NCI-H146 (cell line): ENCODE measurements around the gene CRCP.

Source experiments
- DNase-seq: peaks from one replicate; lab custom pipeline; 2025; lab: John Stamatoyannopoulos, UW

CRCP gene

DNA sequence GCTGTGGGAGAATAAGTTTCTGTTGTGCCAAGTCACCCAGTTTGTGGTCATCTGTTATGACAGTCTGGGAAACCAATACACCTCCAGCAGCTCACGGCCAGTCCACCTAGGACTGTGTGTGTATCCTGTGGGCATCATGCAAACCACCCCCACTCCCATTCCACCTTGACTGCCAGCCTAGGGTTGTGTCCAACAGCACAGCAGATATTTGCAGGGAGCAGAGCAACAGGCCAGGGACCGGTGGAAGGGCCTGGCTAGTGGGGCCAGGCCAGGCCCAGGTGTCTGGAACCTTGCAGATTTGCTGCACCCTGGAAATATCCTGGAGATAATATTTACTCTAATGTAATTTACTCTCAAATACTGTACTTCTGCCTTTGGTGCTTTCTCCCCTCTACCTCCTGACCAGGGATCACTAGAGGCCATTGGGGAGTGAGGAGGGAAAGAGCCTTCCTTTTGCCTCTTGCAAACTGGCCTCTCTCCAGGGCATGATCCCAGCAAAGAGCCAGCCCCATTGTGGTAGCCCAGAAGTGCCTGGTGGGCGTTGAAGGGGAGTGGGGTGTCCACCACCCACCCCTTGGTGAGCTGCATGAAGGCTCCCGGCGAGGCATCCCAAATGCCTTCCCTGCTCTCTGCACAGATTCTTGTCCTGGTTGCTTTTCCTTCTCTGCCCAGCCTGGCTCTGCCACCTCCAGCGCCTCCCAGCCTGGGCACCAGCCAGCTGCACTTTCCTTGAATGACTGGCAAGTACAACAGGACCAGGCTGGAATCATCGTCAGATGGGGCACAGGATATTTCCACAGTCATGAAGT lies 75.3 kb downstream of the CRCP start:
- DNase-seq = no peak

DNA sequence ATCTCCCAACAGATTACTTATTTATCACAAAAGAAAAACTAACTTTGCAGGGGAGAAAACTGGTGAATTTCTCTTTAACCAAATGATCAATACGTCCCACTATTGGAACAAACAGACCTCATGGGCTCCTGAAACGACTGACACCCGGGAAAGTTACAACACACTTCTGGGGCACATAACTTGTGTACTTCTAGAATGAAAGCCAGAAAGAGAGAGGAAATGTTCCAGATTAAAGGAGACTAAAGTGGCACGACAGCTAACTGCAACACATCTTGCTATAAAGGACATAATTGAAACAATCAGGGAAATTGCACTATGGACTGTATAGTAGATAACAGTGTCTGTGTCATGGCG lies 75.8 kb downstream of the CRCP start:
- DNase-seq = no peak

DNA sequence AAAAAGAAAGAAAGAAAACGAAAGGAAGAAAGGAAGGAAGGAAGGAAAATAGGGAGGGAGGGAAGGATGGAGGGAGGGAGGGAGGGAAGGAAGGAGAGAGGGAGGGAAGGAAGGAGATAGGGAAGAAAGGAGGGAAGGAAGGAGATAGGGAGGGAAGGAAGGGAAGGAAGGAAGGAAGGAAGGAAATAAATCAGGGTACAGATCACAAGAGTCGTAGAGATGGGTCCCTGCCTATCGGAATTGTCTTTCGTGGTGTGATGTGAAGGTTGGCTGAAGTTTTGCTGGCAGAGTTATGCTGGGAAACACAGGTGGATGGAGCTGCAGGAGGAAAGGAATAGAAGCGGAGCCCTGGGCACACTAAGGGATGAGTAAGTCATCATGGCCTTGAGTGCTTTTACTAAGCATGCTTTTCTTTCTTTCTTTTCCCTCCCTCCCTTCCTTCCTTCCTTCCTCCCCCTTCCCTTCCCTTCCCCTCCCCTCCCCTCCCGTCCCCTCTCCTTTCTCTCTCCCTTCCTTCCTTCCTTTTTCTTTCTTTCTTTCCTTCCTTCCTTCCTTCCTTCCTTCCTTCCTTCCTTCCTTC lies 78.6 kb downstream of the CRCP start:
- no peak for DNase-seq

DNA sequence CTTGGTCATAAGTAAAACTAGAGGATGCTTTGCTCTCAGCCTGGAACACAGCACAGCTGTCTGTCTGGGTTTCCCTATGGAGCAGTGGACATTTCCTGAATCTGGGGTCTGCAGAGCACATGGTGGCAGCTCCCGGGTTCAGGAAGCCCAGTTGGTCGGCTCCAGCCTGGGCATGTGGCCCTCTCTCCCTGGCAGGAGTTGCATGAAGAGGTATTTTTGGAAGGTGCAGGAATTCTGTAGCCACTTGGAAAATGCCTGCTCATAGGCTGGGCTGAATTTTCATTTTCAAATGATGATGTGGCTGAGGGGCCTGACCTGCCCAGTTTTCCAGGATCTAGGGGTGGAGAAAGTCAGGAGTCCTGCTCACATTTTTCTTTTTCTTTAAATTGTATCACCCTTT lies 83.8 kb downstream of the CRCP start:
- no peak for DNase-seq

DNA sequence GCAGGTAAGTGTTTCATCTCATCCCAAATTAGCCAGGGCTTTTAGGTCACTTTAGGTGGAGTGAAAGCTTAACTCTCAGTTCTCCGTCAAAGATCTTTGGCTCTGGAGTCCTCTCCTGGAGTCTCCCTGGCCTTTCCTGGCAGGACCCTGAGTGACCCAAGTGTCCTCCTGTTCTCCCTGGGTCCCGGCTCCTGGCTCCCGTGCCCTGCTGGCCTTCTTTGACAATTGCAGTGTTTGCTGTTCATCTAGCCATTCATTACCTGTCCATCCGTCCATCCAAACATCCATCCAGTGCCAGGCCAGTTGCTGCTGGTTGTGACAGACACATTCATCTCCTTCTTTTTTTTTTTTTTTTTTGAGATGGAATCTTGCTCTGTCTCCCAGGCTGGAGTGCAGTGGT lies 84.3 kb downstream of the CRCP start:
- no peak for DNase-seq

DNA sequence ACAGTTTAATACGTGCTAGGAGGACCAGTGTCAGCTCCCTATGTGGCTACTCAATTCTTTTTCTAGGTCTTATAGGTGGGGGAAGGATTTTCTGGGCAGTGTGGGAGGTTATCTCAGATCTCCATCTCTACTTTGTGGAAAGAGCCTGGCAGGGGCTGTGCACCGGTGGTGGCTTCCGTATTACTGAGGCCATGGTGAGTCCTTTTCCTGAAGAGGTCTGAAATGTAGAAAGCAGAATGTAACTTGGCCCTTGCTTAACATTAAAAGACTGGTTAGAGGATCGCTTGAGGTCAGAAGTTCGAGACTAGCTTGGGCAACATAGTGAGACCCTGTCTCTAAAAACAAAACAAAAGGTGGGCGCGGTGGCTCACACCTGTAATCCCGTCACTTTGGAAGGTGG lies 87.8 kb downstream of the CRCP start:
- DNase-seq = no peak
